H9 (cell line): ENCODE data around the gene ABCA13. TPM values are rescaled to one million over a fixed set of nuclear protein-coding genes. Genes with fewer than 3 reads are reported as not detected.

Experiments used
- DNase-seq: peaks from one replicate; pipeline ENCODE4 v3.0.0-alpha.2; 2017
- H2AFZ ChIP-seq: one replicate; pipeline ENCODE4 v1.6.1; 2013; ENCODE audit warnings: mild to moderate bottlenecking, low read length, control low read depth, moderate library complexity
- H2AK5ac ChIP-seq: 2 replicates; pipeline ENCODE4 v1.6.1; 2013; ENCODE audit warnings: low read length, control low read depth, mixed read lengths; ENCODE audit not compliant: insufficient read length
- H2BK120ac ChIP-seq: one replicate; pipeline ENCODE4 v1.6.1; 2013; ENCODE audit warnings: low read depth, mild to moderate bottlenecking, low read length, control low read depth, inconsistent platforms; ENCODE audit not compliant: poor library complexity, severe bottlenecking
- H2BK12ac ChIP-seq: 2 replicates; pipeline ENCODE4 v1.6.1; 2013; ENCODE audit warnings: low read length, control low read depth, mixed read lengths, low read depth; ENCODE audit not compliant: insufficient read length
- H2BK15ac ChIP-seq: 2 replicates; pipeline ENCODE4 v1.6.1; 2013; ENCODE audit warnings: low read depth, low read length, control low read depth
- H2BK20ac ChIP-seq: one replicate; pipeline ENCODE4 v1.6.1; 2013; ENCODE audit warnings: low read depth, mild to moderate bottlenecking, low read length, control low read depth, inconsistent platforms; ENCODE audit not compliant: poor library complexity, severe bottlenecking
- H2BK5ac ChIP-seq: 2 replicates; pipeline ENCODE4 v1.6.1; 2013; ENCODE audit warnings: low read length, control low read depth, mixed read lengths; ENCODE audit not compliant: insufficient read length
- H3K14ac ChIP-seq: 2 replicates; pipeline ENCODE4 v1.6.1; 2013; ENCODE audit warnings: low read length, control low read depth; ENCODE audit not compliant: insufficient read depth
- H3K18ac ChIP-seq: 2 replicates; pipeline ENCODE4 v1.6.1; 2013; ENCODE audit warnings: low read depth, mild to moderate bottlenecking, mixed read lengths, low read length, control low read depth; ENCODE audit not compliant: insufficient read length
- H3K23ac ChIP-seq: 2 replicates; pipeline ENCODE4 v1.6.1; 2013; ENCODE audit warnings: low read length, control low read depth, mixed read lengths, low read depth; ENCODE audit not compliant: insufficient read length
- H3K23me2 ChIP-seq: 2 replicates; pipeline ENCODE4 v1.6.1; 2013; ENCODE audit warnings: low read depth, mild to moderate bottlenecking, mixed read lengths, low read length, control low read depth; ENCODE audit not compliant: insufficient read length, poor library complexity, severe bottlenecking
- H3K27ac ChIP-seq: 2 replicates; pipeline ENCODE4 v1.5.1; 2013; ENCODE audit warnings: low read length, control low read depth, mixed read lengths, low read depth; ENCODE audit not compliant: insufficient read length
- H3K27me3 ChIP-seq: 2 replicates; pipeline ENCODE4 v1.6.1; 2013; ENCODE audit warnings: low read length, control low read depth, inconsistent platforms; ENCODE audit not compliant: insufficient read depth
- H3K4ac ChIP-seq: 2 replicates; pipeline ENCODE4 v1.6.1; 2013; ENCODE audit warnings: low read depth, mild to moderate bottlenecking, control low read depth, inconsistent platforms, low read length, moderate library complexity
- H3K4me1 ChIP-seq: 2 replicates; pipeline ENCODE4 v1.6.1; 2013; ENCODE audit warnings: low read length, control low read depth, inconsistent platforms; ENCODE audit not compliant: insufficient read depth
- H3K4me2 ChIP-seq: 2 replicates; pipeline ENCODE4 v1.6.1; 2013; ENCODE audit warnings: low read length, control low read depth, mixed read lengths; ENCODE audit not compliant: insufficient read length, insufficient read depth
- H3K56ac ChIP-seq: 2 replicates; pipeline ENCODE4 v1.6.1; 2013; ENCODE audit warnings: low read depth, mild to moderate bottlenecking, mixed read lengths, low read length, control low read depth; ENCODE audit not compliant: insufficient read length
- H3K79me1 ChIP-seq: 2 replicates; pipeline ENCODE4 v1.6.1; 2013; ENCODE audit warnings: low read depth, mild to moderate bottlenecking, moderate library complexity, low read length, control low read depth, inconsistent platforms; ENCODE audit not compliant: insufficient read depth, poor library complexity, severe bottlenecking
- H3K79me2 ChIP-seq: 2 replicates; pipeline ENCODE4 v1.6.1; 2013; ENCODE audit warnings: low read length, control low read depth, inconsistent platforms; ENCODE audit not compliant: insufficient read depth
- H3K9ac ChIP-seq: 2 replicates; pipeline ENCODE4 v1.6.1; 2013; ENCODE audit warnings: low read length, control low read depth, mixed read lengths; ENCODE audit not compliant: insufficient read length; ENCODE audit errors: extremely low read depth
- H3K9me3 ChIP-seq: one replicate; pipeline ENCODE4 v1.6.1; 2013; ENCODE audit warnings: low read depth, low read length, inconsistent platforms; ENCODE audit not compliant: control insufficient read depth
- H3T11ph ChIP-seq: one replicate; pipeline ENCODE4 v1.6.1; 2013; ENCODE audit warnings: mild to moderate bottlenecking, low read length, control low read depth, inconsistent platforms
- H4K20me1 ChIP-seq: one replicate; pipeline ENCODE4 v1.6.1; 2013; ENCODE audit not compliant: control insufficient read depth, insufficient read length, insufficient read depth
- H4K5ac ChIP-seq: 2 replicates; pipeline ENCODE4 v1.6.1; 2013; ENCODE audit warnings: low read depth, mild to moderate bottlenecking, mixed read lengths, low read length, control low read depth; ENCODE audit not compliant: insufficient read length
- H4K8ac ChIP-seq: replicated peaks from 2 replicates; pipeline ENCODE4 v1.6.1; 2013; ENCODE audit warnings: low read length, control low read depth, mixed read lengths, low read depth; ENCODE audit not compliant: insufficient read length
- H4K91ac ChIP-seq: 2 replicates; pipeline ENCODE4 v1.6.1; 2013; ENCODE audit warnings: low read depth, mild to moderate bottlenecking, moderate library complexity, mixed read lengths, low read length, control low read depth; ENCODE audit not compliant: insufficient read length
- H3K27ac Mint-ChIP-seq, 3 experiments: 2 replicates in 2 of 3; 3 replicates in 1 of 3; pipeline ENCODE4 v1.8.0; 2020 to 2021; ENCODE audit warnings: mixed read lengths in 3 of 3, mild to moderate bottlenecking in 1 of 3, moderate library complexity in 1 of 3
- H3K27me3 Mint-ChIP-seq: 2 replicates; pipeline ENCODE4 v1.8.0; 2021; ENCODE audit warnings: low read depth, mild to moderate bottlenecking, moderate library complexity, mixed read lengths
- H3K36me3 Mint-ChIP-seq, 3 experiments: 2 replicates in 2 of 3; 3 replicates in 1 of 3; pipeline ENCODE4 v1.8.0; 2020 to 2021; ENCODE audit warnings: low read depth in 3 of 3, mixed read lengths in 3 of 3; ENCODE audit not compliant: insufficient read depth in 1 of 3
- H3K4me1 Mint-ChIP-seq, 2 experiments: 2 replicates each; pipeline ENCODE4 v1.8.0; 2020; ENCODE audit warnings: mixed read lengths in 2 of 2
- H3K4me3 Mint-ChIP-seq, 2 experiments: 2 replicates in 1 of 2; 3 replicates in 1 of 2; pipeline ENCODE4 v1.8.0; 2020 to 2021; ENCODE audit warnings: mild to moderate bottlenecking in 2 of 2, mixed read lengths in 2 of 2, moderate library complexity in 1 of 2
- H3K9me3 Mint-ChIP-seq, 2 experiments: 2 replicates in 1 of 2; 3 replicates in 1 of 2; pipeline ENCODE4 v1.8.0; 2020; ENCODE audit warnings: mild to moderate bottlenecking in 2 of 2, mixed read lengths in 2 of 2, moderate library complexity in 1 of 2
- CTCF ChIP-seq: fragments of 200-600 bp; sonication (generic); conservative IDR thresholded peaks from 3 replicates; pipeline ENCODE4 v1.8.0; 2021; ENCODE audit warnings: antibody characterized with exemption, mild to moderate bottlenecking
- total RNA-seq: library from RNA; stranded (reverse); gene quantifications from 2 replicates; pipeline ENCODE4 v1.2.1, GENCODE V29; 2021

ABCA13 gene
- total RNA-seq, 1 experiment from 2014 or later, result 0.11 TPM

DNA sequence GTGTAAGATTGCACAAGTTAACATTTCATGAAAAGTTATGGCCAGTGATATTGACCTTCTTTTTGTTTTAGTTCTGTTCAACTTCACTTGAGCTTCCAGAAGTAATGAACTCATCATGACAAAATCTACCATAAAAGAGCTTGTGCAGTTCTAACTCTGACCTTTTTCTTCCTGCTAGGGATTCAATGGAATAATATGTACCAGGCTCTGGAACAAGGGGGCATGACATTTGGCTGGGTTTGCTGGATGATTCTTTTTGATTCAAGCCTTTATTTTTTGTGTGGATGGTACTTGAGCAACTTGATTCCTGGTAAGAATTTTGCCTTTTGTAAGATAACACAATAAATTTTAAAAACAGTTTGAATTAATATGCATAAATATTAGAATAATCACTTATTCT, 205.0 kb downstream of the ABCA13 start:
- no peaks in the 10 kb centered on the region for H3K27me3 Mint-ChIP-seq
- Histone ChIP-seq H3K23ac (no peak overlapping the region), H2BK12ac (no peak overlapping the region)

More for the DNA sequence above, 205.0 kb downstream of the ABCA13 start:
- Histone ChIP-seq H3K79me2 (no peaks in the 10 kb centered on the region), H4K91ac (no peak overlapping the region), H2AFZ (no peak overlapping the region), H3K9ac (no peak overlapping the region), H4K20me1 (no peaks in the 10 kb centered on the region), H3K56ac (no peak overlapping the region), H3K18ac (no peak overlapping the region), H2BK15ac (no peak overlapping the region), H3K23me2 (no peaks in the 10 kb centered on the region), H2BK120ac (no peak overlapping the region), H4K5ac (no peak overlapping the region), H3K4me2 (no peak overlapping the region), H2BK5ac (no peak overlapping the region), H2BK20ac (no peak overlapping the region), H3K79me1 (no peaks in the 10 kb centered on the region), H3T11ph (no peak overlapping the region), H3K14ac (no peak overlapping the region), H3K9me3 (no peaks in the 10 kb centered on the region), H3K27ac (no peak overlapping the region), H2AK5ac (no peak overlapping the region), H3K27me3 (no peaks in the 10 kb centered on the region; the same call in 1 of the 2 replicates), H3K4me1 (no peaks in the 10 kb centered on the region), H3K4ac (no peak overlapping the region), H4K8ac (no peak overlapping the region)
- H3K27ac Mint-ChIP-seq, result no peak overlapping the region
- DNase-seq, result no peak
- TF ChIP-seq CTCF, result no peak
- H3K36me3 Mint-ChIP-seq, result peaks cover 2 to 5% (median 2%) of the 10 kb centered on the region in 3 experiments; a peak in 4 of 7 replicates
- peaks cover 5 to 7% of the 10 kb centered on the region in 2 experiments; a peak in 4 of 5 replicates for H3K9me3 Mint-ChIP-seq
- H3K4me1 Mint-ChIP-seq, result no peaks in the 10 kb centered on the region
- H3K4me3 Mint-ChIP-seq, result no peak overlapping the region
